GM13977 (cell line): ENCODE measurements around the gene WRAP73.

Experiments
- DNase-seq: peaks from one replicate; pipeline ENCODE4 v3.0.0; 2012; ENCODE audit warnings: low spot score
- CTCF ChIP-seq: IDR thresholded peaks from 2 replicates; pipeline ENCODE4 v1.5.1; 2012; ENCODE audit warnings: mild to moderate bottlenecking, control low read depth; ENCODE audit not compliant: insufficient read depth; ENCODE audit errors: extremely low read depth, missing control alignments
- in situ Hi-C: fragments of 300-500 bp; cut with MboI; formaldehyde crosslinking; loops from one replicate; pipeline ENCODE4 v1.12.0; 2022; ENCODE audit warnings: low sequenced_read_pairs, low pct_unique_long_range_greater_than_20kb, mixed read lengths, inconsistent platforms; ENCODE audit not compliant: unreplicated experiment

WRAP73 gene

DNA sequence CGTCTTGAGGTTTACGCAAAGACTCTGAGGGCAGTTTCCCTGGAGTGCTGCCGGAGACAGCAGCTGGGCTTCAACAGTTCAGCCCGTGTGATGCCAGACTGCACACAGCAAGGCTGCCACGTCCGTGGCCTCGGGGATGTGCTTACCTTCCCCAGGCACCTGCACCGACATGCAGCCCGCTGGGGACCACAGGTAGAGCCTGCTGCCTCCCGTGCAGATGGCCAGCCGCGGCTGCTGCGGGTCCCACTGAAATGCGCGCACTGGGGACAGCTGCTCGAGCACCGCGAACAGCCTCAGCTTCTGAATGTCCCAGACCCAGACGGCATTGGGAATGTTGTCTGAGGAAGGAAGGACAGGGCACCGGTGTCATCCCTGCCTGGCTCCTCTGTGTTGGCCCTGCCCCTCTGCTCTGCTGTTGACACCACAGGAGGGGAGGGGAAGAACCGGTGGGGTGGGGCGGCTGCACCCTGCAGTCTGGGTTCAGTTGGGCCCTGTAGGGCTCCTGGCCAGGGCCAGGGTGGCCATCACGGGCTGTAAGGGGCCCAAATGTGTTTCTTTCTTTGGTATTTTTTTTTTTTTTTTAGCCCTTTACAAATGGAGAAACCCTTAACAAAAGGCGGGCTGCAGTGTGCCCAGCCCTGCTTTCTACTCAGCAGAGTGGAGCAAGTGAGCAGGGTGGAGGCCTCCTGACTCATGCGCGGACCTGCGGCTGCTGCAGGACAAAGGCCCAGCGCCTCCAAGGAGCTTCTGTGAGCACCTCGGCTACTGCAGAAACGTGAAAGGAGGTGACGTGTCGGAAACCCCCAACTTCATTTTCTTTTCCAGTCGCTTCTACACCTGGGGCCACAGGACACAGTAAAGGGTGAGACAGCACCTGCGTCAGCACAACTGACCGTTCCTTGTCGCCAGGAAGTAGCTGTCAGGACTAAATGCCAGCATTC is 18.3 kb downstream of the WRAP73 start:
- in situ Hi-C loops = no loop called here
- no peak for DNase-seq
- TF ChIP-seq CTCF = no peak

DNA sequence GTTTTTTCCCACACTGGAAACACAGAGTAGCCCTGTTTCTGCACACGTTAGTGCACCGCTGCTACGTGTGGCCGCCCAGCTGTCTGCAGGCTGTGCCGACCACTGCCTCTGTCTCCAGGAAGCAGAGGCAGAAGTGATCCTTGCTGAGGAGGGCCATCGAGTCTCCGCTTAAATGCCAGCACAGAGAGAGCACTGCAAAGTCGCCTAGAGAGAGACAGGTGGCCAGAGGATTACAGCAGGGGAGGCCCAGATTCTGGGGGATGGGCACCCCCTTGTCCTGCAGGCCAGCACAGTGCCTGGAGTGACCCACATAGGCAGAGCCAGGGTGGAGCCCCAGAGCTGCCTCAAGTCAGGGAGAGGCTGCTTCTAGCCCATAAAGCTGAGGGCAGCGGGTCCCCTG is 19.0 kb downstream of the WRAP73 start:
- DNase-seq = no peak
- in situ Hi-C loops = no loop called here
- no peak for TF ChIP-seq CTCF

- no peak for DNase-seq
- TF ChIP-seq CTCF = no peak
- in situ Hi-C loops = no loop called here
Observed at GRCh38 chr1:3630161-3630611, 19.7 kb downstream of the WRAP73 start.

DNA sequence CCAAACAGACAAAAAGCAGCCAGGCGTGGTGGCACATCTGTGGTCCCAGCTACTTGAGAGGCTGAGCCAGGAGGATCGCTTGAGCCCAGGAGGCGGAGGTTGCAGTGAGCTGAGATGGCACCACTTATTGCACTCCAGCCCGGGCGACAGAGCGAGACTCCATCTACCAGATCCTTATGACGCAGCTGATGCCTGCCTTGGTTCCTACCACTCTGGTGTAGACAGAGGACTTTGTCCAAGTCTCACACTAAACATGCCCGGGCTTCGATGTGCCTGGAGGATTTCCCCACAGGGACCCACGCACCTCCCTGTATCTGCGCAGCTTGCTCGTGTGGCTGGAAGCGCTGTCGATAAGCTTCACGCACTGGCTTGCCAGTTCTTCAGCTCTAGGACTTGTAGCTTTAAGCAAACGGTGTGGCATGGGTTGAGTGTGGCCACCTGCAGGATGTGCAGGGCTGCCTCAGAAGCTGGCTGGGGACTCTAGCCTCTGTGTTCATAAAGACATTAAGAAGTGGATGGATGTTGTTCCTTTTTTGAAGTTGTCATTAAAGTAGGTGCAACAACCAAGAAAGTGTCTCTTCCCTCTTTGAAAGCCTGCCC is 20.2 kb downstream of the WRAP73 start:
- TF ChIP-seq CTCF = no peak
- in situ Hi-C loops = no loop called here
- DNase-seq = no peak

GRCh38 chr1:3628445-3628844 is 21.5 kb downstream of the WRAP73 start:
- TF ChIP-seq CTCF = no peak
- DNase-seq = no peak
- in situ Hi-C loops = no loop called here

- DNase-seq = no peak
- in situ Hi-C loops = no loop called here
- no peak for TF ChIP-seq CTCF
Observed at GRCh38 chr1:3627515-3628253, 22.2 kb downstream of the WRAP73 start.
